ENCODE measurements around the gene EFCAB6. TPM values are rescaled to one million over a fixed set of nuclear protein-coding genes. Genes with fewer than 3 reads are reported as not detected.

EFCAB6 gene
- total RNA-seq, 1 experiment from 2014 or later: 0.94 TPM

- H3K27ac Mint-ChIP-seq: no peak overlapping the region
- TF ChIP-seq ATF6 (CRISPR knock-in tag; IDR thresholded peaks at IDR 0.05): no peak
- TF ChIP-seq ZNF263 (CRISPR knock-in tag; IDR thresholded peaks at IDR 0.05; ENCODE audit: low read depth): no peak
- no peak for TF ChIP-seq GTF2I (CRISPR knock-in tag; conservative IDR thresholded peaks at IDR 0.05)
- TF ChIP-seq FOXP4 (CRISPR knock-in tag; IDR thresholded peaks at IDR 0.05): no peak
- TF ChIP-seq TP53 (CRISPR knock-in tag; IDR thresholded peaks at IDR 0.05): no peak
- TF ChIP-seq HMGXB4 (CRISPR knock-in tag; IDR thresholded peaks at IDR 0.05): no peak
- TF ChIP-seq SP1 (CRISPR knock-in tag; conservative IDR thresholded peaks at IDR 0.05): no peak
- no peak for TF ChIP-seq CBFB (CRISPR knock-in tag; IDR thresholded peaks at IDR 0.05; ENCODE audit: low read depth)
- TF ChIP-seq NR3C1 (CRISPR knock-in tag; conservative IDR thresholded peaks at IDR 0.05; ENCODE audit: low read depth): no peak
- TF ChIP-seq AFF4 (CRISPR knock-in tag; IDR thresholded peaks at IDR 0.05; ENCODE audit: borderline replicate concordance): no peak
- TF ChIP-seq ATF2 (CRISPR knock-in tag; IDR thresholded peaks at IDR 0.05; ENCODE audit: borderline replicate concordance, low read depth): no peak
- TF ChIP-seq ZNF317 (CRISPR knock-in tag; IDR thresholded peaks at IDR 0.05; ENCODE audit: borderline replicate concordance, low read depth): no peak
- TF ChIP-seq EMX1 (CRISPR knock-in tag; IDR thresholded peaks at IDR 0.05): no peak
- TF ChIP-seq NFYB (CRISPR knock-in tag; conservative IDR thresholded peaks at IDR 0.05; ENCODE audit: low read depth): no peak
- no peak for TF ChIP-seq TCF7 (CRISPR knock-in tag; IDR thresholded peaks at IDR 0.05; ENCODE audit: low read depth)
- TF ChIP-seq AR (CRISPR knock-in tag; IDR thresholded peaks at IDR 0.05): no peak
- TF ChIP-seq E2F4 (CRISPR knock-in tag; IDR thresholded peaks at IDR 0.05; ENCODE audit: borderline replicate concordance, low read depth): no peak
- no peak for TF ChIP-seq RELA (CRISPR knock-in tag; IDR thresholded peaks at IDR 0.05; ENCODE audit: borderline replicate concordance)
- TF ChIP-seq GRHL2 (CRISPR knock-in tag; IDR thresholded peaks at IDR 0.05; ENCODE audit: insufficient replicate concordance, severe bottlenecking): no peak
- no peak for TF ChIP-seq IRF1 (CRISPR knock-in tag; IDR thresholded peaks at IDR 0.05)
- DNase-seq (ENCODE audit: low spot score): no peak
- POLR2A ChIA-PET: no interaction called here
- CTCF ChIA-PET: no interaction called here
- ATAC-seq: no peak
- H3K27me3 Mint-ChIP-seq (ENCODE audit: low read depth): no peaks in the 10 kb centered on the region
- no peak overlapping the region for H3K4me3 Mint-ChIP-seq
- no peaks in the 10 kb centered on the region for H3K36me3 Mint-ChIP-seq
- H3K4me1 Mint-ChIP-seq: no peaks in the 10 kb centered on the region
- H3K9me3 Mint-ChIP-seq: no peaks in the 10 kb centered on the region
These were observed 303.6 kb downstream of the EFCAB6 start for GRCh38 chr22:43508489-43508888.
